ENCODE measurements around the gene RSPH3.
"Not testable (repeated sequence)": the region's sequence is repeated elsewhere in the genome, so short reads cannot be mapped to it uniquely, and the experiment has no call there.

RSPH3 gene

DNA sequence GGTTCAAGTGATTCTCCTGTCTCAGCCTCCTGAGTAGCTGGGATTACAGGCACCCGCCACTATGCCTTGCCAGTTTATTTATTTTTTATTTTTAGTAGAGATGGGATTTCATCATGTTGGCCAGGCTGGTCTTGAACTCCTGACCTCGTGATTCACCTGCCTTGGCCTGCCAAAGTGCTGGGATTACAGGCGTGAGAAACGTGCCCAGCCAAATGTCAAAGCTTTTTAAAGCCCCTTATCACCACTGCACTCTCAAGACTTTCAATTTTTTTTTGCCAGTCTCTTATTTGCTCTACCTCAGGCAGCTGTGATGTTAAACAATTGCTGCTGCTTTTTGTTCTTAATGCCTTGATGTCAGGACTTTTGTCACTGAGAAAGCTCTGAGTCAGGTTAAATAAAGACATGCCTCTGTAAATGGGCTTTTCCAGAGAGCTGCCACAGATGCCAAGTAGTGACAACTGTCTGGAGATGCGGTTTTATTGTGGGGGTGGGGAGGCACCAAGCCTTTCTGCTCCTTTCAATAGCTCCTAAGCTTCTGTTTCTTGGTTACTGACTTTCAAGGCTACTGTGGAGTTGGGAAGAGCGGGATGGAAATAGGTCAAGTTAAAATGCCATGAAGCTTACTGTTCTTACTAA is 29.2 kb downstream of the RSPH3 start:
- DNase-seq, result no peak

DNA sequence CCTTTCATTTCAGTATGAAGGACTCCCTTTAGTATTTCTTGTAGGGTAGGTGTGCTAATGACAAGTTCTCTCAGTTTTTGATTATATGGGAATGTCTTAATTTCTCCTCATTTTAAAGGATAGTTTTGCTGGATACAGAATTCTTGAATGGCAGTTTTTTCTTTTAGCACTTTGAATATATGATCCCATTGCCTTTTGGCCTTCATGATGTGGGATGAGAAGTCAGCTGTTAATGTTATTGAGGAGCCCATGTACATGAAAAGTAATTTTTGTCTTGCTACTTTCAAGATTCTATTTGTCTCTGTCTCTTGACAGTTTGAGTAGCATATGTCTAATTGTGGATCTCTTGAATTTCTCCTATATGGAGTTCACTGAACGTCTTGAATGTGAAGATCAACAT is 30.9 kb downstream of the RSPH3 start:
- no peak for DNase-seq

DNA sequence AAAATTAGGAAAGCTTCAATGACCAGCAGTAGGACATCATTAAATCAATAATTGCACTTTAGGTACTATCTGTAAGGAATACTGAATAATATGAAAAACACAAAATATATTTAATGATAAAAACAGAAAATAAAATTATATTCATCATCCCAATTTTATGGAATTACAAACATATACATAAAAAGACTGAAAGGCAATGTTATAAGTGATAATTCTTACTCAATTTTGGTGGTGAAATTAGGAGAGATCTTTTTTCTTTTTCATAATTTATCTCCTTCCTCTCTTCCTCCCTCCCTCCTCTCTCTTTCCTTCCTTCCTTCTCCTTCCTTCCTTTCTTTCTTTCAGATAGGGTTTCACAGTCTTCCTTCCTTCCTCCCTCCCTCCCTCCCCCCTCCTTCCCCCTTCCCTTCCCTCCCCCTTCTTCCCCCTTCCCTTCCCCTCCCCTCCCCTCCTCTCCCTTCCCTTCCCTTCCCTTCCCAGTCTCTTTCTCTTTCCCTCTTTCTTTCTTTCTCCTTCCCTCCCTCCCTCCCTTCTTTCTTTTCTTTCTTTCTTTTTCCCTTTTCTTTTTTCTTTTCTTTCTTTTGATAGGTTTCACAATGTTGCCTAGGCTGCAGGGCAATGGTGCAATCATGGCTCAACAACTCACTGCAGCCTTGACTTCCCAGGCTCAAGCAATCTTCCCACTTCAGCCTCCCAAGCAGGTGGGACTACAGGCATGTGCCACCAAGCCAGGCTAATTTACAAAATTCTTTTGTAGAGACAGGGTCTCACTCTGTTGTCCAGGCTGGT is 36.8 kb downstream of the RSPH3 start:
- no peak for DNase-seq

DNA sequence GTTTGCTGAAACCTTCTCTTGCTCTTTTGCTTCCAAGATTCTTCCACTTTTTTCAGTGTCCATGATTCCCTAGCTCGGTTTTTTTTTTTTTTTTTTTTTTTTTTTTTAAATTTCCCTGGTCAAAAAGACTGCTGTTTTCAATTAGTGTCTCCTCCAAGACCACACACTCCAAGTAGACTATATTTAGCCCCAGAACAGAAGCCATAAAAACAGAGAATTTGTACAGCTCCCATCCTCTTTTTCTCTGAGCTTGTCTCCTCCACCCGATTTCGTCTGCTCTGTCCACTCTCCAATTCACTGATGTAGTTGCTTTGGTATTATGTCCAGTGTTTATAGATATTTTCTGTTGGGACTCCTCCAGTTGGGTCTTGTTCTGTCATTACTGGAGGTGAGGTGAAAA is 37.6 kb downstream of the RSPH3 start:
- DNase-seq, result no peak

DNA sequence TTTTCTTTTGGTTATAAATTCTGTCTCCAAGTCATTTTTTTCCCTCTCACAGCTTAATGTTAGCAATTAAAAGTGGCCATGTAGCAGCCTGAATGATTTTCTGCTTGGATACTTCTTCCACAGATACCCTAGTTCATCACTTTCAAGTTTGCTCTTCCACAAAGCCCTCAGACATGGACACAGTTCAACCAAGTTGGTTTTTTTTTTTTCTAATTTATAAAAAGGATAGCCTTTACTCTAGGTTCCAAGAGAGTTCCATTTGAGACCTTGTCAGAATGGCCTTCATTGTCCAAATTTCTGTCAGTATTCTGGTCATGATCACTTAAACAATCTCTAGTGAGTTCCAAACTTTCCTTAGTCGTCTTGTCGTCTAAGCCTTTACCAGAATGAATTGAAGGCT is 40.0 kb downstream of the RSPH3 start:
- DNase-seq, result no peak

DNA sequence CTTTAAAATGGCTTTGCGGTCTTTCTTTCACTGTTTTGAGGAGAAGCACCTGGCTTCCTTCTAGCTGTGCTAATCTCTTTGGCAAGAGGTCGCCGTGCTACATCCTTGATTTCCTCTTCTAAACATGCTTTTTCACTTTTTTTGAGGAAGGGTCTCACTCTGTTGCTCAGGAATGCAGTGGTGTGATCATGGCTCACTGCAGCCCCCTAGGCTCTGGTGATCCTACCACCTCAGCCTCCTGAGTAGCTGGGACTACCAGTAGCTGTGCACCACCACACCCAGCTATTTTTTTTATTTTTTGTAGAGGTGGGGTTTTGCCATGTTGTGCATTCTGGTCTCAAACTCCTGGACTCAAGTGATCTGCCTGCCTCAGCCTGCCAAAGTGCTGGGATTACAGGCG is 40.5 kb downstream of the RSPH3 start:
- DNase-seq, result no peak

DNA sequence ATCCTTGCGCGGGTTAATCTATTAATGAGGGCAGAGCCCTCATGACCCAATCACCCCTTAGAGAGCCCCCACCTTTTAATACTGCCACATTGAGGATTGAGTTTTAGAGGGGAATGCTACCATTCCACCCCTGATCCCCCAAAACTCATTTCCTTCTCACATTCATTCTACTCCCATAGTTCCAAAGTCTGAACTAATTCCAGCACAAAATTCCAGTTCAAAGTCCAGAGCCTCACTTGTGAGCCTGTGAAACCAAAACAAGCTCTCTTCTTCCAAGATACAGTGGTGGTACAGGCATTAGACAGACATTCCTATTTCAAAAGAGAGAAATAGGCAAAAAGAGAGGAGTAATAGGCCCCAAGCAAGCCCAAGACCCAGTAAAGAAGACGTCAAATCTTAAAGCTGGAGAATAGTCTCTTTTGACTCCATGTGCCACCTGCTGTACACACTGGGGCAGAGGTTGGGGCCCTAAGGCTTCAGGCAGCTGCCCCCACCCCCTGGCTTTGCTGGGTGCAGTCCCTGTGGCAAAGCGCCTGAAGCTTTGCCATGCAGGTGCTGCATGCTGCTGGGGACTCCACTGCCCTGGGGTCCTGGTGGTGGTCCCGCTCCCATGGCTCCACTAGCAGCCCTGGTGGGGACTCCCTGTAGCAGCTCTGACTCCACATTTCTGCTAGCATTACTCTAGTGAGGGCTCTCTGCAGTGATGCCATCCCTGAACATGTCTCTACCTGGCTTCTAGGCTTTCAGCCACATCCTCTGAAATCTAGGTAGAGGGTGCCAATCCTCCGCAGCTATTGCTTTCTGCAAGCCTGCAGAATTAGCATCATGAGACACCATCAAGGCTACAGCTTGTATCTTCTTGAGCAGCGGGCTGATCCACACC is 41.3 kb downstream of the RSPH3 start:
- no peak for DNase-seq

DNA sequence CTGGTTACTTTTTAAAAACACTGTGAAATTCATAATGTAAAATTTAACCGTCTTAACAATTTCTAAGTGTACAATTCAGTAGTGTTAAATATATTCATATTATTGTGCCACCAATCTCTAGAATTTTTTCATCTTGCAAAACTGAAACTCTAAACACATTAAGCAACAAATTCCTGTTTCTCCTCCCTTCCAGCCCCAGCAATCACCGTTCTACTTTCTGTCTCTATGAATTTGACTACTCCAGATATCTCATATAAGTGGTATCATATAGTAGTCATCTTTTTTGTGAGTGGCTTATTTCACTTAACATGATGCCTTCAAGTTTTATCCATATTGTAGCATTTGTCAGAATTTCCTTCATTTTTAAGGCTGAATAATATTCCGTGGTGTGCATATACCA is 44.7 kb downstream of the RSPH3 start:
- DNase-seq, result no peak

DNA sequence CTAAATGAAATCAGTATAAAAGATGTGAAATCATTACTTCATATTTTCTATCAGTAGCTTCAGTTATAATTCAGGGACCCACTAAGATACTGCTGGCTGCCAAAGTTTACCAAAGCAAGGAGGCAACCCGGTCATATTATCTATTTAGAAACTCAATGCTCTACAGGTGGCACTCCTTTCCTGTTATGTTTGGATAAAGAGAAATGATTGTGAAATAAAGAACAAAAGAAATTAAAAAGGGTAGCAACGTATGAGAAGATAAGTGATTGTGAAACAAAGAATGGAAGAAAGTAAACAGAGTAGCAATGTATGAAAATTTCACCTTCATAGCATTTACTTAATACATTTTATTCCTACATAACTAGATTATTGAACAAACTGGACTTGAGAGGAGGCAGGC is 45.2 kb downstream of the RSPH3 start:
- DNase-seq, result no peak

DNA sequence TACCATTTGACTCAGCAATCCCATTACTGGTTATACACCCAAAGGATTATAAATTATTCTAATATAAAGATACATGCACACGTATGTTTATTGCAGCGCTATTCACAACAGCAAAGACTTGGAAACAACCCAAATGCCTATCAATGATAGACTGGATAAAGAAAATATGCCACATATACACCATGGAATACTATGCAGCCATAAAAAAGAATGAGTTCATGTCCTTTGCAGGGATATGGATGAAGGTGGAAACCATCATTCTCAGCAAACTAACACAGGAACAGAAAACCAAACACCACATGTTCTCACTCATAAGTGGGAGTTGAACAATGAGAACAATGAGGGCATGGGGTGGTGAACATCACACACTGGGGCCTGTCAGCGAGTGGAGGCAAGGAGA is 48.0 kb downstream of the RSPH3 start:
- DNase-seq, result not testable (repeated sequence)

DNA sequence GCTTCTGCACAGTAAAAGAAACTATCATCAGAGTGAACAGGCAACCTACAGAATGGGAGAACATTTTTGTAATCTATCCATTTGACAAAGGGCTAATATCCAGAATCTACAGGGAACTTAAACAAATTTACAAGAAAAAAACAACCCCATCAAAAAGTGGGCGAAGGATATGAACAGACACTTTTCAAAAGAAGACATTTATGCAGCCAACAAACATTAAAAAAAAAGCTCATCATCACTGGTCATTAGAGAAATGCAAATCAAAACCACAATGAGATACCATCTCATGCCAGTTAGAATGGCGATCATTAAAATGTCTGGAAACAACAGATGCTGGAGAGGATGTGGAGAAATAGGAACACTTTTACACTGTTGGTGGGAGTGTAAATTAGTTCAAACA is 48.4 kb downstream of the RSPH3 start:
- not testable (repeated sequence) for DNase-seq

DNA sequence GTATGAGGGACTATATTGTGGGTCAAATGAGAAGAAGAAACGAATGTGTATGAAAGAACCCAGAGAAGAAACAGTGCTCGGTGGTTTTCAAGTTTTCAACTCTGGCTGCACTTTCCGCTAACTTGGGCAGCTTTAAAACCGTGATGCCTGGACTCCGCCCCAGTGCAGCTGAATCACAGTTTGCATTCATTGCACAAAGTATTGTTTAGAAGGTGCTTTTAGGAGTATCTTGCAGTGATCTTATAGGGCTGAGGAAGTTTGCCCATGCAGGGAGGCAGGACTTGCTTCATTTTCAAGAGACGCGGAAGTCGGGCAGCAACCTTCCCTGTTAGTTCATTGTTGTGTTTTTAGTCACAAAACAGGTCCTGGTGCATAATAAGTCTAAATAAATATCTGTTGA is 52.7 kb downstream of the RSPH3 start:
- no peak for DNase-seq

DNA sequence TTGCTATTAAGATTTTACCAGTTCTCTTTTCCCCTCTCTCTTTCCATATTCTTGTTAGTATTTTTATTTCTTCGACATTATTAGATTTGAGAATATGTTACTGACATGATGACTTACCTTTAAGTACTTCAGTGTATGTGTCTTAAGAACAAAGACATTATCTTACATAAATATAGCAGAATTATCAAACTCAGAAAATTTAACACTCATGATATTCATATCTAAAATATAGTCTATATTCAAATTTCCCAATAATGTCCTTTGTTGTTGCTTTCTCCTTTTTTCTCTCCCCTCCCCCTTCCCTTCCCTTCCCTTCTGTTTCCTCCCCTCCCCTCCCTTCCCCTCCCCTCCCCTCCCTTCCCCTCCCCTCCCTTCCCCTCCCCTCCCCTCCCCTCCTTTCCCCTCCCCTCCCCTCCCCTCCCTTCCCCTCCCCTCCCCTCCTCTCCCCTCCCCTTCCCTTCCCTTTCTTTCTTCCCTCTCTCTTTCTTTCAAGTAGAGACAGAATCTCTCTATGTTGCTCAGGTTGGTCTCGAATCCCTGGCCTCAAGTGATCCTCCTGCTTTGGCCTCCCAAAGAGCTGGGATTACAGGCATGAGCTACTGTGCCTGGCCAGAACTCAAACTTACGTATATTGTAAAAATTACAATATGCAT is 56.5 kb downstream of the RSPH3 start:
- DNase-seq, result no peak

DNA sequence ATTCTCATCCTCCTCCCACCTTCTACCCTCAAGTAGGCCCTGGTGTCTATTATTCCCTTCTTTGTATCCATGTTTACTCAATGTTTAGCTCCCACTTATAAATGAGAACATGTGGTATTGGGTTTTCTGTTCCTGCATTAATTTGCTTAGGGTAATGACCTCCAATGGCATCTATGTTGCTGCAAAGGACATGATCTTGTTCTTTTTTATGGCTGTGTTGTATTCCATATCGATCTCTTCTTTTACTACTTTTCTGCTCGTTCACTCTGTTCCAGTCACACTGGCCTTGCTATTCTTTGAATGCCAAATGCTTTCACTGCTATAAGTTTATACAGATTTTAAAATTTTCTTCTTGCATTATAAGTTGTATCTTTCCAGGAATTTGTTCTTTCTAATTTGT is 57.7 kb downstream of the RSPH3 start:
- DNase-seq, result no peak

DNA sequence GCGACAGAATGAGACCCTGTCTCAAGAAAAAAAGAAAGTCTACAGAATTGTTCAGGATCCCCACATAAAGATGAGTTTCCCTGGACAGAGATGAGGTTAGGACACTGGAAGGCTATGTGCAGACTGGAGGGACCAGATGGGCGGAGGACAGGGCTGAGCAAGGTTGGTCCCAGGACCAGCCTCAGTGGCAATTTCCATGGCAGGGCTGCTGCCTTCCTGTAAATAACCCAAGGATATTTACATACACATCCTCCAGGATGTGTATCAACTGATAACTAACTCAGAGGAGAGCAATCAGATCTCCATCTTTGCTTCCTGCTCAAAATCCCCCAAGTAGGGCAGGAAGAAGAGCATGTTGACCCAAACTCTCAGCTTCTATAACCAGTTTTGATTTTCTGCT is 58.8 kb downstream of the RSPH3 start:
- no peak for DNase-seq

DNA sequence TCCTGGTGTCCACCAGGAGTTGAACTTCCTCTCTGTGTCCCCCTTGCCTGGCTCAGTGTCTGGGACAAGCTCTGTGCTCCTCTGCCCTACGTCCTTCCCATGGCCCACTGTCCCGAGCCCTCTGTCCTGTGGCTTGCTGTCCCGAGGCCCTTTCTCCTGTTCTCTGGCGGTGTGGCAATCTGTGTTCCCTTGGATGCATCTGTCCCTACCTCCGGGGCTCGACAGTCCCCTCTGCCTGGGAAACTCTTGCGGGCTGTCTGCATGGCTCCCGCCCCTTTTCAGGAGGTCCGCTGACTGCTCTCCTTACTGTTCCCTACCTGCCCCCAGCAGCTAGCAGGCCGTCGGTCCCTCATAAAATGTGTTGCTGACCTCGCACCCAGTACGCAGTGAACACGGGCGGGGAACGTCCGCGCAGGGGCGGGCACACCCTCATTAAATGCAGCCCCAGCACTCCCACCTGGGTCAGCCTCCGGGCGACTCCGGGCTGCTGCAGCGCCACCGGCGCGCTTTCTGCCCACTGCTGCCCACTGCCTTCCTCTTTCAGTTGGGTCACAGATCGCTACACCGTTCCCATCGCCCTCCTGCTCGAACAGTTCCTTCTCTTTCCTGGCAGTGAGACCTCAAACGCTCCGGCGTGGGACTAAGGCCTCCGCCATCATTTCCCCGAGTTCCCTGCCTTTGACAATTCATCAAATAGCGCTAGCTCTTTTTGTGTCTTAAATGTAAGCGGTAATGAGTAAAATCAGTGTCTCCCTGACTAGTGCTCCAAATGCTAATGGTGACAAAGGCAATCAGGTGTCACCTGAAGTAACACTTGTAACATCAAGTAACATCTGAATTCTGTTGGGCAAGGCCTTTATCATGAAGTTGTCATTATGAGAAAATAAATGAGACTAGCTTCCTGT is 60.5 kb downstream of the RSPH3 start:
- DNase-seq, result no peak

DNA sequence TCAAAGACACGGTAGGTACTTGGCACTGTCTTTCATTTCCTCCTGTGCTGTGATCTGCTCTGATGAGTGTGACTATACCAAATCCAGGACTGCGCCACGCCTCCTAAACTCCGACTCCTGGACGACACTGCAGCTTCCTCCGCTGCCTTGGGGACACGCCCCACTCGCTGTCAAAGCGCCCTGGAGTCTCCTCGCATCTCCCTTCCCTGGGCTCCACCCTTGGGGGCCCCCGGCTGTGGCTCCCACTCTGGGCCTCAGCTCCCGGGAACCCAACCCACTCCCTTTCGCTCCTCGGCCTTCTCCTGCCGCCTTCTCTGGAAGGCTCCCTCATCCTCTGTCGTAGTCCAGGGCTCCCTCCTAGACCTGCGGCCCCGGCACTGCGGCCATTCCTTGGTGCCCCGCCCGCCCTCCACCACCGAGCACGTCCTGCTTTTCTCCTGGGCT is 61.2 kb downstream of the RSPH3 start:
- DNase-seq, result peak; percentile 36

DNA sequence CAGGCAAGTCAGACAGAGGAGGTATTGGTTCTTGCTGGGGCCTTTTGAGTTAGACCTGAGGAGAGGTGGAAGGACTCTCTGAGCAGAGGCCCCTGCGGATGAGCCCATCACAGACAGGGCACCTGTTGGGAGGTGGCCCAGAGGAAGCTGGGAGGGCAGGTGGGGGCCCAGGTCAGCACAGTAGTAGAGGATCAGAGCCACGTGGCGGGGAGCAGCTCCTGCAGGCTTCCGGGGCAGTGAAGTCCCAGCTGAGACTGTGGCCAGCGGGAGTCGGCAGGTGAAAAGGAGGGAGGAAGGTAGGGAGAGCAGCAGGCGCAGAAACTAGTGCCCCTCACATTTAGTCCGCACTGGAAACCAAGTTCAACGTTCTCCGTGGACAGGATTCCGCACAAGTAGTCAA is 61.8 kb downstream of the RSPH3 start:
- no peak for DNase-seq

DNA sequence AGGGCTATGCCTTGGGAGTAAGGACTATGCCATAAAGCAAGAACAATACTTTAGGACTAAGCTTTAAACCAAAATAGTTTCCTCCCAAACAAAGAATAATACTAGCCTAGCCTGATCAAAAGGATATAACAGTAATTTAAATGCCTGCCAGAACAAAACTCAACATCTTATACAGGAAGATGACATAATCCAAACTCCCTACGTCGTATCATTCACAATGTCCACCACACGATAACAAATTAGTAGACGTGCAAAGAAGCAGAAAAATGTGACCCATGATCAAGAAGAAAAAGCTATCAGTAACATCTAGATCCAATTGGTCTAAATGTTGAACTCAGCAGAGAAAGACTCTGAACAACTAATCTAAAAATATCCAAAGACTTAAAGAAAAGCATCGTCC is 65.8 kb downstream of the RSPH3 start:
- no peak for DNase-seq

DNA sequence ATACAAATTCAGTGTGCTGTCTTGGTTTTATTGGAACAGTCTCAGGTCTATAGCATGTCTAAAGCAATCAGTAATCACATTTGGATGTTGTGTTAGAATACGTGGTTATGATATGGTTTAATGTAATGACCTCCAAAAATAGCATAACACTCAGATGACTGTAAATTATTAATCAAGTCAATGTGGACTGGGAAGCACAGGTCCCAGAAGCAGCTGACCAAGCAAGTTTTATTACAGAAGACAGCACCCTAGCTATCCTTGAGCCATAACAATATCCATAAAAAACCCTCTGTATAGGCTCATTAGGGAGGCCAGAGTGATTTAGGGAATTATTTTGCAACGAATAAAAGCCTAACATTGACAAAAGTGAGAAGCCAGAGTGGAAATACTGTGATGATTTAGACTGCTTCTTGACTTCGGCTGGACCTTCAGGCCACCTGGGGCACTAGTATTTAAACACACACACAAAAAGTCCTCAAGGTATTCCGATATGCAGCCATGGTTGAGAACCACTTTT is 66.9 kb downstream of the RSPH3 start:
- DNase-seq, result no peak

DNA sequence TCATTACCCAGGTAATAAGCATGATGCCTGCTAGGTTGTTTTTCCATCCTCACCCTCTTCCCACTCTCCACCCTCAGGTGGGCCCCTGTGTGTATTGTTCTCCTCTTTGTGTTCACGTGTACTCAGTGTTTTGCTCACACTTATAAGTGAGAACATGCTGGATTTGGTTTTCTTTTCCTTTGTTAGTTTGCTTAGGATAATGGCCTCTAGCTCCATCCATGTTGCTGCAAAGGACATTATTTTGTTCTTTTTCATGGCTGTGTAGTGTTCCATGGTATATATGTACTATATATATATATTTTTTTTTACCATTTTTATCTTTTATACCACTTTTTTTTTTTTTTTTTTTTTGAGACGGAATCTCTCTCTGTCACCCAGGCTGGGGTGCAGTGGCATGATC is 71.9 kb downstream of the RSPH3 start:
- DNase-seq, result no peak

DNA sequence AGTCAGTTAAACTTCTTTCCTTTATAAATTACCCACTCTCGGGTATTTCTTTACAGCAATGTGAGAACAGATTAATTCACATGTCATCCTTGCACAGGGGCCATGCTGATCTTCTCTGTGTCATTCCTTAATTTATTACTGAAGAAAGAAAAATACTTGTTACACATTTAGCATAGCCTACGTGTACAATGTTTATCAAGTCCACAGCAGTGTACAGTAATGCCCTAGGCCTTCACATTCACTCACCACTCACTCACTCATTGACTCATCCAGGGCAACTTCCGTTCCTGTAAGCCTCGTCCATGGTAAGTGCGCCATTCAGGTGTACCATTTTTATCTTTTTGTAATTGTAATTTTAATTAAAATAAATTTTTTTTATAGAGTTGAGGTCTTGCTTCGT is 73.6 kb downstream of the RSPH3 start:
- no peak for DNase-seq
